NCI-H2107 treated with DMSO at 0.1 percent for 48 hours (cell line): ENCODE data around the gene HLA-DMA.
A peak's percentile ranks its signal among the peaks of the same experiment; 100 is the strongest.

ENCODE experiments used
- DNase-seq: peaks from one replicate; lab custom pipeline; 2025; ENCODE audit not compliant: unreplicated experiment; lab: John Stamatoyannopoulos, UW

Gene HLA-DMA

DNA sequence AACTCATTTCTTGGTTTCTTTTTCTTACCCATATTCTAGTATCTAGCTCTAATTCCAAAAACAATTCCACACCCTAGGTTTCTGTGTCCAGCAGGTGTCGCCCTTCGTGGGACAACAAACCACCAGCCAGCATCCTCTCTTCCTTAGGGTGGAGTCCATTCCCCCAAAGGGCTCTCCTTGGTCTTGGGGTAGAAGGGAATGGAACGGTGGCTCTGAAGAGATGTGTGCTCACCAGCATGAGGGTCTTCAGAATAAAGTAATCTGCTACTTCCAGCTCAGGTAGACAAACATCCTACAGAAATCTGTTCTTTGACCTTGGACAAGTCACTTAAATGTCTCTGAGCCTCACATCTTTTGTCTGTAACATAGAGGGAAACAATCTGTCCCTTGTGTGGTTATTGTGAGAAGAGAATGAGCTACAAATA is 19.2 kb downstream of the HLA-DMA start:
- DNase-seq = peak; percentile 35

DNA sequence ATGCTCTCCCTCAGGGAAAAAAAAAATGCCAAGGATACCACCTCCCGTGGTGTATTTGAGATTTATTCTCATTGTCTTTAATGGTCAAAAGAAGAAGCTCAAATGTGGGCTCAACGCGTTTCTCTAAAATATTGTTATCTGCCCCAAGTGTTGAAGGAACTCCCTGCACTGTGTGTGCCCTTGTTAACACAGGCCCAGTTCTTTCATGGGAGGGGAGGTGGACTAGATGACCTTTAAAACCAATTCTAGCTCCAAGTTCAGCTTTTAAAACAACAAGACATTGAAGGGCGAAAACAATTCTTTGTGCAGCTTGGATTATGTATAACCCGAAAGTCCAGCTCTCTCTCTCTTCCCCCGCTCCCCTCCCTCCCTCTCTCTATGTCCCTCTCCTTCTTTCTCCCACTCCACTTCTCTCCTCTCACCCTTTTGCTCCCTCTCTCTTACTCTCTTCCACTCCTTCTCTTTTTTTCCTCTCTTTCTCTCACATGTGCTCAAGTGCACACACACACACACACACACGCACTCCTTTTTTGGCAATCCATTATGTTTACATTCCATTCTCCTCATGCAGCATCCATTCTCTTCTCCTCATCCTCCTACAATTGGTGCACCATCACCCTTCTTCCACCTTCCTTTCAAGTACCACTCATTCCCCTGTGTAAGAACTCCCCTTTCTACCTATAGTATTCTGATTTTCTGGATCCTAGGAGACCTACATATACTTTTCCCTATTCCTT is 20.6 kb downstream of the HLA-DMA start:
- no peak for DNase-seq

DNA sequence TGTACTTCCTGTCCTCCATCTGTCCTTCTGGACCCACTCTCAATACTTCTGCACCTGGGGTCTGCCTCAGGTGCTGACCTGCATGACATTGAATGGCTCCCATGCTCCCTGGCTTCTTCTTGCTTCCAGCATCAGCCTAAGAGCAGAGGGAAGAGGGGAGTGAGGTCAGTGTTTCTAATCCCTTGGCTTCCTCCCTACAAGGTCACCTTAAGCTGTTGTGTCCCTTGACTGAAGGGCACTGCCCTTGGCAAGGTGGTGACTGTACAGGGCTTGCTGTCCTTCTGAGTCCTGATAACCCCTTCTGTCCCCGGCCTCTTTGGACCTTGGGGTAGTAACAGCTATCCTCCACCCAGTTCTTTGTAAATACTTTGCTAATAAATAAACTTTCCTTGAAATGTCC is 21.7 kb downstream of the HLA-DMA start:
- no peak for DNase-seq

DNA sequence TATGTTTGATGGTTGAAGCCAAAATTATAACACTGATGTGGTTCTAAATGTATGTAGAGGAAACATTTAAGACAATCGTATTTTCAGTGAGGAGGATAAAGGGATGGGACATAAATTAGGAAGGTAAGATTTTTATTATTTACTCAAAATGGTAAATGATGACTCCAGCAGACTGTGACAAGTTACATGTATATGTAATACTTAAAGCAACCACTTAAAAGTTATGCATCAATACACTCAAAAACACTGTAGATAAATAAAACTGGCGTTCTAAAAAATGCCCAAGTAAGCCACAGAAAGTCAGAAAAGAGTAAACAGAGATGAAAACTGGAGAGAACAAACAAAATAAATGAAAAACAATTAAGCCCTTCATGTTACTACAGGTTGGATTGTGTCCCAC is 30.8 kb downstream of the HLA-DMA start:
- no peak for DNase-seq

DNA sequence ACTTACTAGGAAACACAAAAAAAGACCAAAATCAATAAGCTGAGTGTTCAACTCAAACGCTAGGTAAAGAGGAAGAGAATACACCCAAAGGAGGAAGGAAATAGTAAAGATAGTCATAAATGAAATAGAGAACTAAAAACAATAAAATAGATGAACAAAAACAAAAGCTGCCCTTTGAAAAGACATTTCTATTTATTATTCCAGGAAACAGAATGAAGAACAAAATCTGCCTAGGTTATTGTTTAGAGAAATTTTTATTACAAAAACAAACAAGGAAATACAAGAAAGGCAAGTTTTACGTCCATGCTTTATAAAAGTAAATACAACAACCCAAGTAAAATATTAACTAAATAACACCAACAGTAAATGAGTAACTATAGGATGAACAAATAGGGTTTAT is 32.2 kb downstream of the HLA-DMA start:
- DNase-seq = no peak

DNA sequence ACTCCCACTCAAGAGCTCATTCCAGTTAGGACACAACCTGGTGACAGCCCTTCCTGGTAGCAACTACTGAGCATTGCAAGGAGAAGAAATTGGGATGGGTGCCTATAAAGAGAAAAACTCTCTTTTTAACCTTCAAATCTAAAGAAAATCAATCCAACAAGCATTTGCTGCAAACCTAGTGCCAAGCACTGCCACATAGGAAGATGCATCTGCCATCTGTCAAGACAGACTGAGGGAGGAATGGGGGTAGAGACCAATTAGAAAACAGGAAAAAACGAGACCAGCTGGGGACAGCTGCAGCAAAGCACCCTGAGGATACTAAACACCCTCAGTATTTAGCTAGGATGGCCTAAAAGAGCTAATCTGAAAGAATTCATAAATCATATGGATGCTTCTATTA is 39.9 kb downstream of the HLA-DMA start:
- no peak for DNase-seq

DNA sequence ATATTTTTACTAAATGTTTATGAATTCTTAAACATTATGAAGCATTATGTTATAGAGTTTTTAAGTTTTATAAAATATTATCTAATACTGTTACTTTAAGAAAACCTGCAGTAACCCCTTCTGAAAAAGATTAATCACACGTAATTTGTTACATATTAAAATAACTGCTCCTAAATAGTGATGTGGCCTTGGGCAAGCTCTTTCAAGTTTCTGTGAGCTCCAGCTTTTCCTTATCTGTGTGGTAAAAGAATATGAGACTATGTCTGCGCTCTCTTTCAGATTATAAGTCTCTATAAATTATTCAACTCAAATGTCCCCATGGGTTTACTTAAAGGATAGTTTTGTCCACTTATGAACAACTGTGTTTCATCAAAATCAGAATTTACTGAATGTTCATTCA is 44.0 kb downstream of the HLA-DMA start:
- no peak for DNase-seq

DNA sequence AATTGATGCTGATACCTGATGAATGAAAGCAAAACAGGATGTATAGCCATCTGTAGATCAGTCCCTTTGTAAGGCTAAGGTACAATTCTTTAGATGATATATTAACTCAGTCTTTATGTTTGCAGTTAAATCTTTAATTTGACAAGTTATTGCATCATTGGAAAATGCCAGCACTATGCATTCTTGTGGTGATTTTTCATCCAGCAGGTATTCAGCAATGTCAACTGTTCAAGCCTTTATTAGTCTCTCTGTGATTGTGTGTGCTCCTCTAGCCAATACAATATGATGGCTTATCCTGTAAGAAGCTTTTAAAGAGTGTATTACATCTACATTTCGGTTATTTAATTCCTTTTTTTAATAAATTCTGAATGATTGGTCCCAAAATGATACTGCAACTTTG is 46.4 kb downstream of the HLA-DMA start:
- DNase-seq = no peak

DNA sequence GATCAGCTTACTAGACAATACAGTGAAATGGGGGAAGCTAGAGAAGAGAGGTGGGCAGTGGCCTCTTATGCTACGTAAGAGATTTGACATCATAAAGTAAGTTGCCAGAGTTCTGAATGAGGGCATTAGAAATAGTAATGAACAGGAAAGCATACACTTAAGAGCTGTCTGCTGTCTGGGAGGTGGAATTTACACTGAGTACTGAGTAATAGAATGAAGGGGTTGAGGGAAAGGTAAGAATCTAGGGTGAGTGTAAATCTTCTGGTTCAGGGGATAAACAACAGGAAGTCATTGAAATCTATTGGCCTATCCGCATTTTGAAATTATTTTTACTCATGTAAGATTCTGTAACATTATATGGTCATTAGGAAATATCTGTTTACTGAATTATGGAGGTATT is 47.8 kb downstream of the HLA-DMA start:
- no peak for DNase-seq

DNA sequence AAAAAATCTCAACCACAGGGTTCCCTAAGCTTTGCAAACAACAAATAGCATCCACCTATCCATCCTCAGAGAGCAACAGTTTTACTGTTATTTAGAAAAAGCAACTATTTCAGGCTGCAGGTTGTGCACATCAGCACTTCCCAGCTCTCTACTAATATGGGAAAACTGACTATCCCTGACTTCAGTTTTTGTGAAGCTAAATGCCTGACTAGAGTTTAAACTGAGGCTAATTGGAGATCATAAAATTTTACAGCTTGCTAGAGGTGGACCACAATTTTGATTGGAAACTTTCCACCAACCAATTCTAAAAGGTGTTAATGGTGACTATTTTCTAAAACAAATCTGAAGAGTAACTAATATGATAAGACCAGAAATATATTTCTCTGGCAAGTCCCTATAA is 48.9 kb downstream of the HLA-DMA start:
- DNase-seq = no peak
